A549 (cell line): ENCODE results near the gene CRYZL1.

Source experiments
- CHD2 ChIP-seq: fragments of 150-350 bp; IDR thresholded peaks from 2 replicates; pipeline ENCODE4 v1.6.1; 2014; ENCODE audit warnings: low read length; ENCODE audit not compliant: partially characterized antibody
- HOXA7 ChIP-seq: fragments of 250-450 bp; sonication (Bioruptor Pico); IDR thresholded peaks from 2 replicates; pipeline ENCODE4 v1.5.0; 2020; ENCODE audit warnings: mild to moderate bottlenecking, moderate library complexity
- KDM5A ChIP-seq: fragments of 200-600 bp; sonication (generic); IDR thresholded peaks from 2 replicates; pipeline ENCODE4 v1.6.1; 2016; ENCODE audit warnings: antibody characterized with exemption, mild to moderate bottlenecking
- MAFK ChIP-seq: fragments of 450-650 bp; IDR thresholded peaks from 2 replicates; pipeline ENCODE4 v1.6.1; 2014; ENCODE audit not compliant: partially characterized antibody
- MAZ ChIP-seq: fragments of 150-350 bp; IDR thresholded peaks from 2 replicates; pipeline ENCODE4 v1.6.1; 2014; ENCODE audit warnings: antibody characterized with exemption, low read depth, low read length, borderline replicate concordance
- MYC ChIP-seq: IDR thresholded peaks from 2 replicates; pipeline ENCODE4 v1.6.1; 2012; ENCODE audit warnings: mild to moderate bottlenecking, inconsistent platforms, low read length, improper control_type of control experiment, borderline replicate concordance
- RCOR1 ChIP-seq: fragments of 150-350 bp; IDR thresholded peaks from 2 replicates; pipeline ENCODE4 v1.6.1; 2014; ENCODE audit warnings: antibody characterized with exemption, low read length, low read depth
- RNF2 ChIP-seq: fragments of 200-600 bp; sonication (generic); IDR thresholded peaks from 2 replicates; pipeline ENCODE4 v1.6.1; 2016; ENCODE audit warnings: low read depth, mild to moderate bottlenecking, antibody characterized with exemption, moderate library complexity, borderline replicate concordance
- TF ChIP-seq, protein P1 (sequence below): fragments of >200 bp; sonication (Bioruptor Twin); formaldehyde crosslinking; IDR thresholded peaks from 3 replicates; pipeline ENCODE4 v1.5.1; 2016
- TF ChIP-seq, protein P2 (sequence below): IDR thresholded peaks from 2 replicates; pipeline ENCODE4 v1.6.1; 2012

DNA sequence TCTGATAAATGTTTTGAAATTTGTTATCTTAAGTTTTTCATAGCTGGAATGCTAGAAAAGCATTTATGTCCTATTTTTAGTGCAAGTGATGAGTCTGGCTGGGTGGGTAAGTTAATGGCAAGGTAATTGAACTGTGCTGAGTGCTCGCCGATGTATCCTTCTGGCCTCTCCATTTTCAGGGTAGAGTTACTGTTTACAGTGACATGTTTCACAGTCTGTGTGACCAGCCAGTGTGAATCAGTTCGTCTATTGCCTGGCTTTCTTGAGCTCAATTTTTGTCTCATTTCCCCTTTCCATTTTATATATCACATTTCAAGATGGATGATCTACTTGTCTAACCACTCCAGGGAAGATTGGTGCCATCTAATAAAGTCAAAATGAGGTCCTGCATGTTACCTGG is 44.8 kb upstream of the CRYZL1 start:
- TF ChIP-seq HOXA7 (CRISPR knock-in tag) (no peak), MAZ (no peak), RCOR1 (no peak), KDM5A (no peak), MYC (no peak), RNF2 (no peak), CHD2 (no peak), MAFK (no peak)
- TF ChIP-seq, protein P1, sequence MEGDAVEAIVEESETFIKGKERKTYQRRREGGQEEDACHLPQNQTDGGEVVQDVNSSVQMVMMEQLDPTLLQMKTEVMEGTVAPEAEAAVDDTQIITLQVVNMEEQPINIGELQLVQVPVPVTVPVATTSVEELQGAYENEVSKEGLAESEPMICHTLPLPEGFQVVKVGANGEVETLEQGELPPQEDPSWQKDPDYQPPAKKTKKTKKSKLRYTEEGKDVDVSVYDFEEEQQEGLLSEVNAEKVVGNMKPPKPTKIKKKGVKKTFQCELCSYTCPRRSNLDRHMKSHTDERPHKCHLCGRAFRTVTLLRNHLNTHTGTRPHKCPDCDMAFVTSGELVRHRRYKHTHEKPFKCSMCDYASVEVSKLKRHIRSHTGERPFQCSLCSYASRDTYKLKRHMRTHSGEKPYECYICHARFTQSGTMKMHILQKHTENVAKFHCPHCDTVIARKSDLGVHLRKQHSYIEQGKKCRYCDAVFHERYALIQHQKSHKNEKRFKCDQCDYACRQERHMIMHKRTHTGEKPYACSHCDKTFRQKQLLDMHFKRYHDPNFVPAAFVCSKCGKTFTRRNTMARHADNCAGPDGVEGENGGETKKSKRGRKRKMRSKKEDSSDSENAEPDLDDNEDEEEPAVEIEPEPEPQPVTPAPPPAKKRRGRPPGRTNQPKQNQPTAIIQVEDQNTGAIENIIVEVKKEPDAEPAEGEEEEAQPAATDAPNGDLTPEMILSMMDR, result no peak
- TF ChIP-seq, protein P2, sequence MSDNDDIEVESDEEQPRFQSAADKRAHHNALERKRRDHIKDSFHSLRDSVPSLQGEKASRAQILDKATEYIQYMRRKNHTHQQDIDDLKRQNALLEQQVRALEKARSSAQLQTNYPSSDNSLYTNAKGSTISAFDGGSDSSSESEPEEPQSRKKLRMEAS, result no peak
